Naive B cell (primary cell): ENCODE data around the gene XAF1. TPM values are rescaled to one million over a fixed set of nuclear protein-coding genes. Genes with fewer than 3 reads are reported as not detected.

ENCODE experiments used
- ATAC-seq, 2 donors: fragments of 150-1000 bp; cut with Tn5 transposase; 2 replicates each; pipeline ENCODE4 v1.10.0; 2021; ENCODE audit warnings: low read depth in 2 of 2, mild to moderate bottlenecking in 2 of 2, moderate library complexity in 2 of 2
- DNase-seq: peaks from one replicate; pipeline ENCODE4 v3.0.0; 2022
- H3K27ac Mint-ChIP-seq, 6 donors: one replicate each; pipeline ENCODE4 v1.8.0; 2020 to 2022; ENCODE audit warnings: mild to moderate bottlenecking in 6 of 6, mixed read lengths in 6 of 6, moderate library complexity in 5 of 6, inconsistent platforms in 2 of 6
- H3K27me3 Mint-ChIP-seq, 3 donors: one replicate each; pipeline ENCODE4 v1.8.0; 2021 to 2022; ENCODE audit warnings: mixed read lengths in 3 of 3, mild to moderate bottlenecking in 1 of 3
- H3K36me3 Mint-ChIP-seq, 2 donors: one replicate each; pipeline ENCODE4 v1.8.0; 2020 to 2022; ENCODE audit warnings: mixed read lengths in 2 of 2, inconsistent platforms in 1 of 2, mild to moderate bottlenecking in 1 of 2
- H3K4me1 Mint-ChIP-seq, 3 donors: one replicate each; pipeline ENCODE4 v1.8.0; 2020 to 2022; ENCODE audit warnings: mixed read lengths in 3 of 3, inconsistent platforms in 1 of 3, mild to moderate bottlenecking in 1 of 3, moderate library complexity in 1 of 3
- H3K4me3 Mint-ChIP-seq, 8 donors: one replicate each; pipeline ENCODE4 v1.8.0; 2020 to 2022; ENCODE audit warnings: mild to moderate bottlenecking in 8 of 8, mixed read lengths in 8 of 8, moderate library complexity in 8 of 8, inconsistent platforms in 2 of 8
- H3K9me3 Mint-ChIP-seq, 7 donors: one replicate each; pipeline ENCODE4 v1.8.0; 2020 to 2022; ENCODE audit warnings: mixed read lengths in 7 of 7, mild to moderate bottlenecking in 5 of 7, inconsistent platforms in 2 of 7, moderate library complexity in 1 of 7
- polyA plus RNA-seq, 6 donors: library from polyadenylated mRNA; unstranded; fragments of 300-500 nt; fragmentation: Illumina TruSeq; gene quantifications; one replicate each; pipeline ENCODE4 v1.2.3, GENCODE V29; 2021; ENCODE audit warnings: low read depth in 6 of 6

XAF1 gene, protein sequence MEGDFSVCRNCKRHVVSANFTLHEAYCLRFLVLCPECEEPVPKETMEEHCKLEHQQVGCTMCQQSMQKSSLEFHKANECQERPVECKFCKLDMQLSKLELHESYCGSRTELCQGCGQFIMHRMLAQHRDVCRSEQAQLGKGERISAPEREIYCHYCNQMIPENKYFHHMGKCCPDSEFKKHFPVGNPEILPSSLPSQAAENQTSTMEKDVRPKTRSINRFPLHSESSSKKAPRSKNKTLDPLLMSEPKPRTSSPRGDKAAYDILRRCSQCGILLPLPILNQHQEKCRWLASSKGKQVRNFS
- polyA plus RNA-seq: 10 to 100 TPM; 18.6 to 75.1 (median 22.9) TPM

DNA sequence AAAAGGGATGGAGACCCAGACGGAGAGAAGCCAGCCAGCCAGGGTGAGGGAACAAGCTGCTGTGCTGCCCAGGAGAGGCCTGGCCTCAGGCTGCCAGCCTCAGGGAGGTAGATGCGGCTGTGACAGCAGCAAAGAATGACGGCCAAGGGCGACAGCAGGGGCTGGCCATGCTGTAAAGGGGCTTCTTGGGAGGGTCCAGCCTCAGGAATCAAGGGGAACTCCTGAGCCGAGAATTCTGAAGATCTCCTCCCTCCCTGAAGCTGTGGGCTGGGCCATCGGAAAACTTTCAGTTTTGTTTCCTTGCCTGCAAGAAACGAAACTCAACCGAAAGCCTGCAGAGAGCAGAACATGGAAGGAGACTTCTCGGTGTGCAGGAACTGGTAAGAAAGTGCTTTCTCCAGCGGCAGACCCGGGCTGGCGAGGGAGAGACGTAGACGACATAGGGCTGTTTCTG lies at the start of gene XAF1:
TSS of gene XAF1 (plus strand) at position 316 of the 454 bp plus-strand sequence. CDS start at position 349, 33 bp downstream.
- Mint-ChIP-seq H3K9me3 (no peaks in the 10 kb centered on the region), H3K36me3 (peaks cover 14 to 18% of the 10 kb centered on the region in 2 donors), H3K4me3 (peak within 1 kb of the TSS; percentile 91 to 100 (median 98)), H3K27ac (peak within 1 kb of the TSS; percentile 87 to 96 (median 94)), H3K4me1 (peaks cover 36 to 56% (median 45%) of the 10 kb centered on the region in 3 donors), H3K27me3 (no peaks in the 10 kb centered on the region)
- DNase-seq (peak; percentile 46), ATAC-seq (peak; percentile 87 to 93)

DNA sequence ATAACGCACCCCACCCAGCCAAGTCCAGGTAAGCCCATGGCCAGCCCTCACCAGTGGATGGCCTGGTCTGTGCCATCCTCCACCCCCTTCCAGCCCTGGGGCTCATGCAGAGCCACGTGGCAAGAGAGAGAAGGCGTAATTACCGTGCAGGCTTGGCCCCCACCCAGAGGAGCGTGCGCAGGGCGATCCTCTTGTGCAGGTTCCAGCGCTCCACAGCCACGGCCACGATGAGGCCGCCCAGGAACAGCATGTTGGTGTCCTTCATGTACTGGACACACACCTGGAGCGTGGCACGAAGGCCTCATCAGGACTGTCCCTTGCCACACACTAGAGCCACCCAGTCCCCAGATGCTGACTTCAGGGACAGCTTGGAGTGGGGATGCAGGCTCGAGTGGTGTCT lies 49.3 kb upstream of the XAF1 start:
- ATAC-seq (no peak), DNase-seq (no peak)
- Mint-ChIP-seq H3K4me3 (no peak overlapping the region), H3K27me3 (peaks cover 34 to 78% (median 74%) of the 10 kb centered on the region in 3 donors), H3K36me3 (peaks cover 0 to 5% of the 10 kb centered on the region in 2 donors), H3K27ac (no peak overlapping the region), H3K4me1 (peaks cover 0 to 8% (median 3%) of the 10 kb centered on the region in 3 donors), H3K9me3 (no peaks in the 10 kb centered on the region)

DNA sequence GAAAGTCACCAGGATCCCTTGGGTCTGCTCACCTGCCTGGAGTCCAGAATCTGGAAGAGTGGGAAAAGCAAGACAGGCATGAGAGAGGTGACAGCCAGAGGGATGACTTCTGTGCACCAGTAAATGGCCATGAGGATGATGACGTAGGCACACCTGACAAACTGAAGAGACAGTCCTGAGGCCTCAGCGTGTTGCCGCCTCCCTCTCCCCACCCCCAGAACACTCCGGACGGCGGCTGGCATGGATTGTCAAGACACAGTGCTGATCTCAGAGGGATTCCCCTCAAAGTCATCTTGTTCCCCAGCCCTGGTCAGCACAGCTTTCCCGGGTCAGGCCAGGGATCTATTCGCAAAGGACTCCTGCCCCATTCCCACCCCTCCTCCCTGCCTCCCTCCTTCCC lies 48.9 kb upstream of the XAF1 start:
- H3K9me3 Mint-ChIP-seq: no peaks in the 10 kb centered on the region
- peaks cover under 1 to 10% (median 4%) of the 10 kb centered on the region in 3 donors for H3K4me1 Mint-ChIP-seq
- H3K27ac Mint-ChIP-seq: no peak overlapping the region
- peaks cover 39 to 83% (median 78%) of the 10 kb centered on the region in 3 donors for H3K27me3 Mint-ChIP-seq
- H3K4me3 Mint-ChIP-seq: no peak overlapping the region
- ATAC-seq (no peak), DNase-seq (no peak)
- peaks cover 0 to 7% of the 10 kb centered on the region in 2 donors for H3K36me3 Mint-ChIP-seq

DNA sequence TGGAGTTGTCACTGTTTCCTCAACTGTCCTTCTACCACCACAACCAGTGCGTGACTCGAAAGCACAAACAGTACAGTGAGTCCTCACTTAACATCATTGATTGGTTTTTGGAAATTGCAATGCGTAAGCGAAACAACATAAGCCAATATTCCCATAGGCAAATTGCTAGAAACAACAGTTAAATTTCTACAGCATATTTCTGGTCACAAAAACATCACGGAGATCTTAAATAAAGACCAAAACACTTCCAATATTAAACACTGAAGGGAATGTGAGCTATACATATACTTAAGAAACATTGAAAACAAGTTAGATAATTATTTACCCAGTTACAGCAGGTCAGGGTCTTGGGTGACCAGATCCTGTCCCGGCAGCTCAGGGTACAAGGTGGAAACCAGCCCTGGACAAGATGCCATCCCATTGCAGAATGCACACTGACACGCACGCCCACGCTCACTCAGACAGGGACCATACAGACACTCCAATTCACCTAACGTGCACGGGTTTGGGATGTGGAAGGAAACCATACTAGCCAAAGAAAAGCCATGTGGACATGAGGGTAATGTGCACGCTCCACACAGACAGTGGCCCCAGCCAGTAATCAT lies 47.4 kb upstream of the XAF1 start:
- Mint-ChIP-seq H3K27me3 (peaks cover 39 to 91% (median 81%) of the 10 kb centered on the region in 3 donors), H3K27ac (no peak overlapping the region), H3K4me1 (peaks cover 9 to 17% (median 13%) of the 10 kb centered on the region in 3 donors), H3K4me3 (no peak overlapping the region), H3K9me3 (peaks cover 0 to 2% (median 0%) of the 10 kb centered on the region in 7 donors), H3K36me3 (peaks cover 0 to 7% of the 10 kb centered on the region in 2 donors)
- ATAC-seq (no peak), DNase-seq (no peak)

DNA sequence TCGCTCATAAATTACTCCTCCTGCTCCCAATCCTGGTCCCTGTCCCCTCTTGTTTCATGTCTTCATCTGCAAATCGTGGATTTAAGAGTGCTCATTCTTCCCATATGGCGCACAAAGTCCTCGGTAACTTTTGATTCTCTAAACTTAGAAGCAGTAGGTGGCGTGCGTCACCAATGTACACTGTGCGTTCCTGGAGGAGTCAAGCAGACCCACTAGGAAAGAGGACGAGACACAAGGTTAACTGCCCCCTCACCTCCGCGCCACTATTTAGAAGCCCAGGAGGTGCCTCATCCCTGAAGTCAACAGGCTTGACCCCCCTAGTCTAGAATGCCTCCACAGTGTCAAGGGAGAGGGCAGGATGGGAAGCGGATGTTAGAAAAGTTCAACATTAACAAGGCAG lies 45.5 kb upstream of the XAF1 start:
- Mint-ChIP-seq H3K36me3 (peaks cover 0 to 18% of the 10 kb centered on the region in 2 donors), H3K27ac (no peak overlapping the region), H3K9me3 (peaks cover 0 to 9% (median 2%) of the 10 kb centered on the region in 7 donors), H3K27me3 (peaks cover 45 to 88% (median 84%) of the 10 kb centered on the region in 3 donors), H3K4me1 (peaks cover 20 to 25% (median 24%) of the 10 kb centered on the region in 3 donors), H3K4me3 (no peak overlapping the region)
- ATAC-seq: no peak
- no peak for DNase-seq

DNA sequence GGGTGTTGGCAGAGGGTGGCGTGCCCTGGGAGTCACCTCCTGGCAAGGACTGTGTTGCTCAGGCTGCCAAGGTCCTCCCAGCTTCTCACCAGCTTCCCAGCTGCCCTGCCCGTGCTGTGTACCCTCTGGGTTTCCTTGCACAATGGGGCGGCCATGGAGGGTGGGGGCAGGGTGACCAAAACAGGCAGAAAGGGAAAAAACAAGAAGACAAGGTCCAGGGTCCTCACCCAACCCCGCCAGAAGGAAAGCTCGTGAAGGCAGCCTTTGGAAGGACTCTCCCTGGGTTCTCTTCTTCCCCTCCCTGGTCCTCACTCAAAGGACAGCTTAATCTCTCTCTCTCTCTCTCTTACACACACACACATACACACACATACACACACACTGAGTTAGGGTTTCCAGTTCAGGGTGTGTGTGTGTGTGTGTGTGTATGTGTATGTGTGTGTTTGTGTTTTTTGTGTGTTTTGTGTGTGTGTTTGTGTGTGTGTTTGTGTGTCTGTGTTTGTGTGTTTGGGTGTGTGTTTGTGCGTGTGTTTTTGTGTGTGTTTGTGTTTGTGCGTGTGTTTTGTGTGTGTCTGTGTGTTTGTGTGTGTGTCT lies 44.7 kb upstream of the XAF1 start:
- Mint-ChIP-seq H3K27me3 (peaks cover 48 to 94% (median 91%) of the 10 kb centered on the region in 3 donors), H3K9me3 (peaks cover 0 to 17% (median 7%) of the 10 kb centered on the region in 7 donors), H3K4me1 (peaks cover 20 to 25% (median 24%) of the 10 kb centered on the region in 3 donors), H3K36me3 (peaks cover 0 to 21% of the 10 kb centered on the region in 2 donors), H3K4me3 (peak overlapping the region in 1 of 8 donors; percentile 66), H3K27ac (no peak overlapping the region)
- no peak for ATAC-seq
- no peak for DNase-seq

DNA sequence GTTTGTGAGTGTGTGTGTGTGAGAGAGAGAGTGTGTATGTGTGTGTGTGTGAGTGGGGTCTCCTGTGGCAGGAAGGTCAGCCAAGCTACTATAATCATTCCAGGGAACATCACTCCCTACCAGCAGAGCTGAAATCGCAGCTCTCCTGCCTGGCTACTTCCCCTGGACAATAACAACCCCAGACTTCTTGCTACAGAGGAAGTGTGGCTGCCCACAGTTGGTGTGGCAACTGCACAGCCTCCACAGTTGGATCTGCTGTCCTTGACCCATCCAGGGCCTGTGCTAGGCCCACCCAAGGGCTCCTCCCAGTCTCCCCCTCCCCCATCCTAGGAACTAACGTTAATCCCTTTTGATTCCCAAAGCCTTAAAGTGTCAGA lies 44.2 kb upstream of the XAF1 start:
- no peak for ATAC-seq
- Mint-ChIP-seq H3K4me3 (peak overlapping the region in 4 of 8 donors; percentile 32 to 81 (median 76)), H3K27me3 (peaks cover 51 to 94% (median 91%) of the 10 kb centered on the region in 3 donors)

DNA sequence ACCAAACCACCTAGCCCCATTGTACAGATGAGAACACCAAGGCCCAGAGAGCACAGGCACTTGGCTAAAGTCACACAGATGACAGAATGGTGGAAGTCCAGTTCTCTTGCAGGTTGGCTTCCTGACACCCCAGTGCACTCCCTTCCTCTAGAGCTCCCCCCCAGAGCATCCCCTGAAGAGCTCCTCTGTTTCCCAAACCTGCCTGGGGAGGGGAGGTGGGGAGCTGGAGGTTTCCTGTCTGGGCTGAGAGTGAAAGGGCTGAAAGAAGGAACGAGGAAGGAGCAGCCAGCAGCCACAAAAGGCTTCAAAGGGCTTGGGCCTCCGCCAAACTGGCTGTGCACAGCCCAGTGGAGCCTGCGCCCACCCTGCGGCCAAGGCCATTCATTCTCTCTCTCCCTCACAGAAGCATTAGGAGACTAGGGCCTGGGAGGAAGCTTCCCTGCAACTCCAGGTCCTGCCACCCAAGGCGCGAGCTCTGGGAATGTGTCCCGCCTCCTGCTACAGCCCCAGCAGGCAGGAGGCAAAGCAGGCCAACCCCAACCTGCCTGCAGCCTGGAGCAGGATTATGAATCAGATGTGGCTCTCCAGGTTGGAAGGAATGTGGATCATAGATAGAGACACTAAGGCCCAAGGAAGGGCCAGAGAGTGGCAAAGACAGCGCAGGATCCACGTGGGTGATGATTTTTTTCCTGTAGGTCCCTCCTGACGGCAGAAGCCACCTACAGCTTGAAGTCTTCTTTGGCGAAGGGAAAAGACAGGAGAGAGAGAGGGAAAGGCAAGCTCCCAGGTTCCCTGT lies 43.6 kb upstream of the XAF1 start:
- DNase-seq: no peak
- H3K27me3 Mint-ChIP-seq: peaks cover 53 to 92% (median 88%) of the 10 kb centered on the region in 3 donors
- peaks cover 20 to 25% (median 24%) of the 10 kb centered on the region in 3 donors for H3K4me1 Mint-ChIP-seq
- H3K9me3 Mint-ChIP-seq: peaks cover 0 to 25% (median 10%) of the 10 kb centered on the region in 7 donors
- no peak overlapping the region for H3K27ac Mint-ChIP-seq
- ATAC-seq: no peak
- H3K4me3 Mint-ChIP-seq: peak overlapping the region in 7 of 8 donors; percentile 71 to 83 (median 76)
- peaks cover 0 to 29% of the 10 kb centered on the region in 2 donors for H3K36me3 Mint-ChIP-seq

More for the DNA sequence above, 44.2 kb upstream of the XAF1 start:
- Mint-ChIP-seq H3K36me3 (peaks cover 0 to 26% of the 10 kb centered on the region in 2 donors), H3K27ac (no peak overlapping the region), H3K4me1 (peaks cover 20 to 25% (median 24%) of the 10 kb centered on the region in 3 donors), H3K9me3 (peaks cover 0 to 22% (median 10%) of the 10 kb centered on the region in 7 donors)
- DNase-seq: no peak

DNA sequence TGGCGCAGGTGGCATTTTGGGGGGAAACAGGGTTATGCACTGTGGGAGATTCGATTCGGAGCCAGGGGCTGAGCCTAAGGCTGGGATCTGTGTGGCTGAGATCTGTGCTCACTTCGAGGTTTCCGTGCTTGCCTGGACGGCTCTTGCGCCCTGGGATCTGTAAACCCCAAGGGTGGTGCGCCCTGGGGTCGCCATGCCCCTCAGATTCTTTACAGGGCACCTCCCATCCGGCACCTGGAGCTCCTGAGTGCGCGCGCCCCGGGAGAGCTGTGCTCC lies 43.1 kb upstream of the XAF1 start:
- Mint-ChIP-seq H3K9me3 (peaks cover 0 to 25% (median 11%) of the 10 kb centered on the region in 7 donors), H3K36me3 (peaks cover 5 to 31% of the 10 kb centered on the region in 2 donors), H3K27ac (peak overlapping the region in 1 of 6 donors; percentile 72), H3K4me1 (peaks cover 20 to 25% (median 24%) of the 10 kb centered on the region in 3 donors), H3K27me3 (peaks cover 59 to 91% (median 90%) of the 10 kb centered on the region in 3 donors), H3K4me3 (peak overlapping the region; percentile 48 to 83 (median 74))
- DNase-seq (no peak), ATAC-seq (no peak)

DNA sequence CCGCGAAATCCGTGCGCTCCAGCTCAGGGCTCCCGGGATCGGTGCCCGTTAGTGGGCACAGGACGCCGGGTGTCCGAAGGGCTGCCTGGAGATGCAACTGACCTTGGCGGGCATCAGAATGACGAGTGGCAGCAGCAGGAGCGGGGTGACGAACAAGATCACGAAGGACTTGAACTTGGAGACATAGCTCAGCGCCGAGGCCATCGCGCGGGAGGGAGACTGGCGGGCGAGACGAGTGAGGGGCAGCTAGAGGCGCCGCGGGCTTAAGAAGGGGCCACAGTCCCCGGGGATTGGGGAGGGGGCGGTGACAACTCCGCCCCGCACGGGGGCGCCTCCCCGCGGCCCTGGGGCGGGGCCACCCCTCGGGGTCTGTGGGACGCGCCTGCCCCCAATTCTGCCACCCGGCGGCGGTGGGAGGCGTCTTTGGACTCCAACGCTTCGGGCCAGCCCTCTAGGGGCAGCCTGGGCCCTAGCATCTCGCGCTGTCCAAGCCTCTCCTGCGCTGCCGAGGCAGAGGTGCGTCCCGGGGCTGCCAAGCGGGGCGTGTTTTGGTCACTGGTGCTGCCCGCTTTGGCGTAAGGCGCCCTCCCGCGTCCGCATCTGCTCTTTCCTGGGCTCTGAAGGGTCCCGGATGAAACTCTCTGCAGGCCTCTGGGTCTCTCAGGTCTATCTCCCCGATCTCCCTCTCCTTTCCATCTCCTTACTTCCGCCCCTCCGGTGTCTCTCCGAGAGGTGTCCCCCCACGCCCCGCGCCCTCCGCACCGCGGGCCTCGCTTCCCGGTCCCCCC lies 42.5 kb upstream of the XAF1 start, which contains the start of gene SLC13A5:
TSS of gene SLC13A5 (minus strand) at position 240 of the 788 bp plus-strand sequence. CDS start at position 204, 36 bp downstream.
- Mint-ChIP-seq H3K27me3 (peaks cover 58 to 90% (median 90%) of the 10 kb centered on the region in 3 donors), H3K36me3 (peaks cover 7 to 35% of the 10 kb centered on the region in 2 donors), H3K27ac (peak within 1 kb of the TSS in 2 of 6 donors; percentile 67 to 72), H3K9me3 (peaks cover 0 to 25% (median 15%) of the 10 kb centered on the region in 7 donors), H3K4me3 (peak within 1 kb of the TSS; percentile 48 to 84 (median 80)), H3K4me1 (peaks cover 20 to 25% (median 24%) of the 10 kb centered on the region in 3 donors)
- DNase-seq: peak; percentile 20
- ATAC-seq: peak; percentile 65 to 78

DNA sequence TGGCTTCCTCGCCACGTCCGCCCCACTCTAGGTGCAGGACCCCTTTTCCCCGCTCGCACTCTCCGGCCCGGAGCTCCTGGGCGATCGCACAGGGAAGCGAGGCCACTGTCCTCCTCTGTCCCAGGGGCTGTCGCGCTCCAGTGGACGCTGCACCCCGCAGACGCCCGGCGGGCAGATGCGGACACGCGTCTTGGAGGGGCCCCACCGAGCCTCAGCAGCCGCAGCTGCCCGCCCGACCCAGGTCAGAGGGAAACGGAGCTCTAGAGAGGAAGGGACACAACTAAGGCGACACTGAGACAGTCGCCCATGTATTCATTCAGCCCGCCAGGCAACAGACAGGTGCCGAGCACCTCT lies 42.0 kb upstream of the XAF1 start:
- Mint-ChIP-seq H3K36me3 (peaks cover 7 to 35% of the 10 kb centered on the region in 2 donors), H3K4me3 (peak overlapping the region; percentile 13 to 84 (median 76)), H3K9me3 (peaks cover 0 to 25% (median 15%) of the 10 kb centered on the region in 7 donors), H3K27me3 (peaks cover 53 to 86% (median 84%) of the 10 kb centered on the region in 3 donors), H3K27ac (no peak overlapping the region), H3K4me1 (peaks cover 20 to 25% (median 24%) of the 10 kb centered on the region in 3 donors)
- DNase-seq (no peak), ATAC-seq (no peak)

DNA sequence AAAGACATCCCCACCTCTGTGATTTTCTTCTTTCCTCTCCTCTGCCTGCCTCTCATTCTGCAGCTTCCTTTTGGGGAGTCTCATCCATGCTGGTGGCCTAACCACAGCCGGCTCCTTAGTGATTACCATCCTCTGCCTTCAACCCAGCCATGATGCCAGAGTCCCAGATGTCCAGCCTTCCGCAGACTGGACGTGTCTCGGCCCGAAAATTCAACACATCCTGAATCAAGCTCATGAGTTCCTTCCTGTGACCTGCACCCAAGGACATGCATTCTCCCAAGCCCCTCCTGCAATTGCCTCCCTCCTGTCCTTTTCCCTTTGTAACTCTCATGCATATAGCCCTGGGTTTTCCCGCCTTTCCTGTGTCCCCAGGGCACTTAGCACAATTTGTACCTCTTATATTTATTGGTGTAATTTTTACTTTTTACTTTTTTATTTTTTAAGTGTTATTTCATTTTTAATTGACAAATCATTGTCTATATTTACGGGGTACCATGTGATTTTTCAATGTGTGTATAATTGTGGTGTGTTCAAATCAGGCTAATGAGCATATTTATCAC lies 41.5 kb upstream of the XAF1 start:
- H3K27me3 Mint-ChIP-seq: peaks cover 55 to 86% (median 81%) of the 10 kb centered on the region in 3 donors
- H3K27ac Mint-ChIP-seq: no peak overlapping the region
- no peak for DNase-seq
- no peak for ATAC-seq
- H3K36me3 Mint-ChIP-seq: peaks cover 7 to 35% of the 10 kb centered on the region in 2 donors
- peak overlapping the region; percentile 13 to 84 (median 74) for H3K4me3 Mint-ChIP-seq
- peaks cover 0 to 25% (median 15%) of the 10 kb centered on the region in 7 donors for H3K9me3 Mint-ChIP-seq
- H3K4me1 Mint-ChIP-seq: peaks cover 20 to 25% (median 24%) of the 10 kb centered on the region in 3 donors
